GM23338 (cell line): Measurements from ENCODE around the gene PRSS27. TPM values are rescaled to one million over a fixed set of nuclear protein-coding genes. Genes with fewer than 3 reads are reported as not detected.

Experiments used
- ATAC-seq: fragments of 200-7000 bp; cut with Tn5 transposase; 3 replicates; pipeline ENCODE4 v1.9.1; 2020
- DNase-seq: peaks from one replicate; pipeline ENCODE4 v3.0.0-alpha.2; 2015; ENCODE audit warnings: low spot score
- H2AFZ ChIP-seq: fragments of 200-600 bp; sonication (generic); 2 replicates; pipeline ENCODE4 v1.8.0; 2016; ENCODE audit warnings: antibody characterized with exemption, mild to moderate bottlenecking, moderate library complexity
- H3F3A ChIP-seq: fragments of 200-600 bp; sonication (generic); replicated peaks from 2 replicates; pipeline ENCODE4 v1.8.0; 2017; ENCODE audit warnings: antibody characterized with exemption, mixed run types, low read depth
- H3K27ac ChIP-seq: fragments of 200-600 bp; sonication (generic); 2 replicates; pipeline ENCODE4 v1.6.1; 2016; ENCODE audit warnings: low read depth
- H3K27me3 ChIP-seq: fragments of 200-600 bp; sonication (generic); 2 replicates; pipeline ENCODE4 v1.8.0; 2016; ENCODE audit warnings: mild to moderate bottlenecking, mixed run types, moderate library complexity; ENCODE audit not compliant: insufficient read depth
- H3K36me3 ChIP-seq: fragments of 200-600 bp; sonication (generic); 2 replicates; pipeline ENCODE4 v1.8.0; 2016; ENCODE audit warnings: mild to moderate bottlenecking; ENCODE audit not compliant: insufficient read depth
- H3K4me1 ChIP-seq: fragments of 200-600 bp; sonication (generic); 2 replicates; pipeline ENCODE4 v1.8.0; 2016; ENCODE audit warnings: mild to moderate bottlenecking, moderate library complexity; ENCODE audit not compliant: insufficient read depth
- H3K4me2 ChIP-seq: fragments of 200-600 bp; sonication (generic); 2 replicates; pipeline ENCODE4 v1.7.1; 2017; ENCODE audit warnings: mixed run types
- H3K4me3 ChIP-seq: fragments of 200-600 bp; sonication (generic); 2 replicates; pipeline ENCODE4 v1.6.1; 2016; ENCODE audit warnings: mixed run types
- H3K79me2 ChIP-seq: fragments of 200-600 bp; sonication (generic); replicated peaks from 2 replicates; pipeline ENCODE4 v1.8.0; 2017; ENCODE audit warnings: mild to moderate bottlenecking; ENCODE audit not compliant: insufficient read depth
- H3K9me2 ChIP-seq: fragments of 200-600 bp; sonication (generic); 2 replicates; pipeline ENCODE4 v1.8.0; 2017; ENCODE audit not compliant: insufficient read depth
- H4K20me1 ChIP-seq: fragments of 200-600 bp; sonication (generic); replicated peaks from 2 replicates; pipeline ENCODE4 v1.8.0; 2017; ENCODE audit warnings: mild to moderate bottlenecking; ENCODE audit not compliant: insufficient read depth
- H3K27ac Mint-ChIP-seq: 2 replicates; pipeline ENCODE4 v1.8.0; 2020; ENCODE audit warnings: inconsistent platforms, mild to moderate bottlenecking, moderate library complexity, mixed read lengths
- H3K27me3 Mint-ChIP-seq: 3 replicates; pipeline ENCODE4 v1.8.0; 2022; ENCODE audit warnings: low read depth, mild to moderate bottlenecking, moderate library complexity, mixed read lengths, inconsistent platforms; ENCODE audit not compliant: insufficient read depth, poor library complexity
- H3K36me3 Mint-ChIP-seq: 3 replicates; pipeline ENCODE4 v1.8.0; 2021; ENCODE audit warnings: low read depth, mild to moderate bottlenecking, inconsistent platforms, moderate library complexity, mixed read lengths
- H3K4me1 Mint-ChIP-seq: 3 replicates; pipeline ENCODE4 v1.8.0; 2020; ENCODE audit warnings: mild to moderate bottlenecking, inconsistent platforms, mixed read lengths
- H3K4me3 Mint-ChIP-seq: 3 replicates; pipeline ENCODE4 v1.8.0; 2021; ENCODE audit warnings: moderate library complexity, mild to moderate bottlenecking, inconsistent platforms, mixed read lengths
- H3K9me3 Mint-ChIP-seq: 3 replicates; pipeline ENCODE4 v1.8.0; 2020; ENCODE audit warnings: moderate library complexity, mild to moderate bottlenecking, inconsistent platforms, mixed read lengths
- CREB1 ChIP-seq: fragments of 250-450 bp; sonication (Bioruptor Pico); IDR thresholded peaks from 2 replicates; pipeline ENCODE4 v1.5.0; 2020; ENCODE audit warnings: low read depth, mild to moderate bottlenecking, moderate library complexity
- EZH2 ChIP-seq: fragments of 200-600 bp; sonication (generic); IDR thresholded peaks from one replicate; pipeline ENCODE4 v1.8.0; 2017; ENCODE audit warnings: antibody characterized with exemption, mild to moderate bottlenecking, low read depth; ENCODE audit not compliant: unreplicated experiment
- EZH2phosphoT487 ChIP-seq: fragments of 200-600 bp; sonication (generic); IDR thresholded peaks from one replicate; pipeline ENCODE4 v1.8.1; 2018; ENCODE audit warnings: antibody characterized with exemption; ENCODE audit not compliant: unreplicated experiment
- JUNB ChIP-seq: IDR thresholded peaks from one replicate; pipeline ENCODE4 v1.6.1; 2016; ENCODE audit warnings: antibody characterized with exemption; ENCODE audit not compliant: unreplicated experiment
- NANOG ChIP-seq: IDR thresholded peaks from 2 replicates; pipeline ENCODE4 v1.6.1; 2016; ENCODE audit warnings: antibody characterized with exemption, borderline replicate concordance
- POLR2AphosphoS5 ChIP-seq: IDR thresholded peaks from 2 replicates; pipeline ENCODE4 v1.6.1; 2016; ENCODE audit warnings: antibody characterized with exemption, low read depth
- STAT1 ChIP-seq: IDR thresholded peaks from one replicate; pipeline ENCODE4 v1.6.1; 2016; ENCODE audit warnings: antibody characterized with exemption; ENCODE audit not compliant: unreplicated experiment
- ZNF331 ChIP-seq: fragments of 250-450 bp; sonication (Bioruptor Pico); IDR thresholded peaks from 2 replicates; pipeline ENCODE4 v1.5.0; 2020; ENCODE audit warnings: low read depth, mild to moderate bottlenecking, moderate library complexity
- polyA plus RNA-seq: library from polyadenylated mRNA; unstranded; fragments of >200 nt; fragmentation: Nextera tagmentation; extraction: Ambion mirVana; gene quantifications from 2 replicates; pipeline ENCODE4 v1.2.1, GENCODE V29; 2016
- total RNA-seq: library from RNA; depleted of rRNA; stranded (reverse); fragments of >200 nt; shearing (Covaris generic); gene quantifications from 2 replicates; pipeline ENCODE4 v1.2.3, GENCODE V29; 2014
- TF ChIP-seq, protein P1 (sequence below): IDR thresholded peaks from 2 replicates; pipeline ENCODE4 v1.6.1; 2016; ENCODE audit warnings: antibody characterized with exemption
- TF ChIP-seq, protein P2 (sequence below): IDR thresholded peaks from one replicate; pipeline ENCODE4 v1.6.1; 2018; ENCODE audit warnings: antibody characterized with exemption; ENCODE audit not compliant: unreplicated experiment
- TF ChIP-seq, protein P3 (sequence below): fragments of 250-450 bp; sonication (Bioruptor Pico); IDR thresholded peaks from 2 replicates; pipeline ENCODE4 v1.5.0; 2020; ENCODE audit warnings: mild to moderate bottlenecking, moderate library complexity

PRSS27 gene
- total and polyA plus RNA-seq, 2 experiments from 2014 or later = 0.73 to 1.6 TPM

DNA sequence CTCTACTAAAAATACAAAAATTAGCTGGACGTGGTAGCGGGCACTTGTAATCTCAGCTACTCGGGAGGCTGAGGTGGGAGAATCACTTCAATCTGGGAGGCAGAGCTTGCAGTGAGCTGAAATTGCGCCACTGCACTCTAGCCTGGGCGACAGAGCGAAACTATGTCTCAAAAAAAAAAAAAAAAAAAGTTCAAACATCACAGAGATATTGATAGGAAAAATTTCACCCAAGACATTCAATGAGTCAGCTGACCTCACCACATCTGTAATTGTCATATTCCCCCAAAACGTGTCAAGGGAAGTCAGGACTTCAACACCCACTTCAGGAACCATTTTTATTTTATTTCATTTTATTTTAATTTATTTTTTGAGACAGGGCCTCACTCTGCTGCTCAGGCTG, 8.0 kb upstream of the PRSS27 start (continued):
- TF ChIP-seq EZH2 (no peak), CREB1 (CRISPR knock-in tag) (no peak), ZNF331 (CRISPR knock-in tag) (no peak), NANOG (no peak), STAT1 (no peak), POLR2AphosphoS5 (no peak), JUNB (no peak)
- TF ChIP-seq, protein P1, sequence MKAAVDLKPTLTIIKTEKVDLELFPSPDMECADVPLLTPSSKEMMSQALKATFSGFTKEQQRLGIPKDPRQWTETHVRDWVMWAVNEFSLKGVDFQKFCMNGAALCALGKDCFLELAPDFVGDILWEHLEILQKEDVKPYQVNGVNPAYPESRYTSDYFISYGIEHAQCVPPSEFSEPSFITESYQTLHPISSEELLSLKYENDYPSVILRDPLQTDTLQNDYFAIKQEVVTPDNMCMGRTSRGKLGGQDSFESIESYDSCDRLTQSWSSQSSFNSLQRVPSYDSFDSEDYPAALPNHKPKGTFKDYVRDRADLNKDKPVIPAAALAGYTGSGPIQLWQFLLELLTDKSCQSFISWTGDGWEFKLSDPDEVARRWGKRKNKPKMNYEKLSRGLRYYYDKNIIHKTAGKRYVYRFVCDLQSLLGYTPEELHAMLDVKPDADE = no peak
- TF ChIP-seq, protein P2, sequence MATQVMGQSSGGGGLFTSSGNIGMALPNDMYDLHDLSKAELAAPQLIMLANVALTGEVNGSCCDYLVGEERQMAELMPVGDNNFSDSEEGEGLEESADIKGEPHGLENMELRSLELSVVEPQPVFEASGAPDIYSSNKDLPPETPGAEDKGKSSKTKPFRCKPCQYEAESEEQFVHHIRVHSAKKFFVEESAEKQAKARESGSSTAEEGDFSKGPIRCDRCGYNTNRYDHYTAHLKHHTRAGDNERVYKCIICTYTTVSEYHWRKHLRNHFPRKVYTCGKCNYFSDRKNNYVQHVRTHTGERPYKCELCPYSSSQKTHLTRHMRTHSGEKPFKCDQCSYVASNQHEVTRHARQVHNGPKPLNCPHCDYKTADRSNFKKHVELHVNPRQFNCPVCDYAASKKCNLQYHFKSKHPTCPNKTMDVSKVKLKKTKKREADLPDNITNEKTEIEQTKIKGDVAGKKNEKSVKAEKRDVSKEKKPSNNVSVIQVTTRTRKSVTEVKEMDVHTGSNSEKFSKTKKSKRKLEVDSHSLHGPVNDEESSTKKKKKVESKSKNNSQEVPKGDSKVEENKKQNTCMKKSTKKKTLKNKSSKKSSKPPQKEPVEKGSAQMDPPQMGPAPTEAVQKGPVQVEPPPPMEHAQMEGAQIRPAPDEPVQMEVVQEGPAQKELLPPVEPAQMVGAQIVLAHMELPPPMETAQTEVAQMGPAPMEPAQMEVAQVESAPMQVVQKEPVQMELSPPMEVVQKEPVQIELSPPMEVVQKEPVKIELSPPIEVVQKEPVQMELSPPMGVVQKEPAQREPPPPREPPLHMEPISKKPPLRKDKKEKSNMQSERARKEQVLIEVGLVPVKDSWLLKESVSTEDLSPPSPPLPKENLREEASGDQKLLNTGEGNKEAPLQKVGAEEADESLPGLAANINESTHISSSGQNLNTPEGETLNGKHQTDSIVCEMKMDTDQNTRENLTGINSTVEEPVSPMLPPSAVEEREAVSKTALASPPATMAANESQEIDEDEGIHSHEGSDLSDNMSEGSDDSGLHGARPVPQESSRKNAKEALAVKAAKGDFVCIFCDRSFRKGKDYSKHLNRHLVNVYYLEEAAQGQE = no peak

DNA sequence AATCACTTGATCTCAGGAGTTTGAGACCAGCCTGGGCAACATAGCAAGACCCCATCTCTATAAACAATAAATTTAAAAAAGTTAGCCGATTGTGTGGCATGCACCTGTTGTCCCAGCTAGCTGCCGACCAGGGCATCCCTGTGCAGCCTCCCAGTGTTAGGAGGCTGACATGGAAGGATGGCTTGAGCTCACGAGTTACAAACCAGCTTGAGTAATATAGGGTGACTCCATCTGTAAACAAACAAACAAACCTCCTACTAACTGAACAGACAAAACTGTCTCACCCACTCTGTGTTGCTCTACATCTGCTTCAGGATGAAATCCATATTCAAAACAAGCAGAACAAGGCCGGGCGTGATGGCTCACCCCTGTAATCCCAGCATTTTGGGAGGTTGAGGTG, 6.9 kb upstream of the PRSS27 start:
- Histone ChIP-seq H3K9me2 (no peaks in the 10 kb centered on the region), H4K20me1 (no peaks in the 10 kb centered on the region), H3K27ac (no peak overlapping the region), H2AFZ (no peak overlapping the region), H3K4me3 (no peak overlapping the region), H3K4me1 (no peaks in the 10 kb centered on the region), H3K36me3 (no peaks in the 10 kb centered on the region), H3F3A (peaks cover 4% of the 10 kb centered on the region; the same call in 1 of the 2 replicates), H3K27me3 (no peaks in the 10 kb centered on the region), H3K79me2 (no peaks in the 10 kb centered on the region), H3K4me2 (no peak overlapping the region)
- Mint-ChIP-seq H3K4me3 (no peak overlapping the region), H3K27me3 (peaks cover 5% of the 10 kb centered on the region), H3K9me3 (no peaks in the 10 kb centered on the region), H3K4me1 (peaks cover 2% of the 10 kb centered on the region; the same call in 1 of the 3 replicates), H3K36me3 (no peaks in the 10 kb centered on the region), H3K27ac (no peak overlapping the region)
- DNase-seq (no peak), ATAC-seq (no peak)
- TF ChIP-seq EZH2phosphoT487 = no peak
- no peak for TF ChIP-seq POLR2AphosphoS5
- no peak for TF ChIP-seq NANOG
- TF ChIP-seq, protein P2 = no peak
- TF ChIP-seq STAT1 = no peak
- TF ChIP-seq CREB1 (CRISPR knock-in tag) = no peak
- TF ChIP-seq, protein P3, sequence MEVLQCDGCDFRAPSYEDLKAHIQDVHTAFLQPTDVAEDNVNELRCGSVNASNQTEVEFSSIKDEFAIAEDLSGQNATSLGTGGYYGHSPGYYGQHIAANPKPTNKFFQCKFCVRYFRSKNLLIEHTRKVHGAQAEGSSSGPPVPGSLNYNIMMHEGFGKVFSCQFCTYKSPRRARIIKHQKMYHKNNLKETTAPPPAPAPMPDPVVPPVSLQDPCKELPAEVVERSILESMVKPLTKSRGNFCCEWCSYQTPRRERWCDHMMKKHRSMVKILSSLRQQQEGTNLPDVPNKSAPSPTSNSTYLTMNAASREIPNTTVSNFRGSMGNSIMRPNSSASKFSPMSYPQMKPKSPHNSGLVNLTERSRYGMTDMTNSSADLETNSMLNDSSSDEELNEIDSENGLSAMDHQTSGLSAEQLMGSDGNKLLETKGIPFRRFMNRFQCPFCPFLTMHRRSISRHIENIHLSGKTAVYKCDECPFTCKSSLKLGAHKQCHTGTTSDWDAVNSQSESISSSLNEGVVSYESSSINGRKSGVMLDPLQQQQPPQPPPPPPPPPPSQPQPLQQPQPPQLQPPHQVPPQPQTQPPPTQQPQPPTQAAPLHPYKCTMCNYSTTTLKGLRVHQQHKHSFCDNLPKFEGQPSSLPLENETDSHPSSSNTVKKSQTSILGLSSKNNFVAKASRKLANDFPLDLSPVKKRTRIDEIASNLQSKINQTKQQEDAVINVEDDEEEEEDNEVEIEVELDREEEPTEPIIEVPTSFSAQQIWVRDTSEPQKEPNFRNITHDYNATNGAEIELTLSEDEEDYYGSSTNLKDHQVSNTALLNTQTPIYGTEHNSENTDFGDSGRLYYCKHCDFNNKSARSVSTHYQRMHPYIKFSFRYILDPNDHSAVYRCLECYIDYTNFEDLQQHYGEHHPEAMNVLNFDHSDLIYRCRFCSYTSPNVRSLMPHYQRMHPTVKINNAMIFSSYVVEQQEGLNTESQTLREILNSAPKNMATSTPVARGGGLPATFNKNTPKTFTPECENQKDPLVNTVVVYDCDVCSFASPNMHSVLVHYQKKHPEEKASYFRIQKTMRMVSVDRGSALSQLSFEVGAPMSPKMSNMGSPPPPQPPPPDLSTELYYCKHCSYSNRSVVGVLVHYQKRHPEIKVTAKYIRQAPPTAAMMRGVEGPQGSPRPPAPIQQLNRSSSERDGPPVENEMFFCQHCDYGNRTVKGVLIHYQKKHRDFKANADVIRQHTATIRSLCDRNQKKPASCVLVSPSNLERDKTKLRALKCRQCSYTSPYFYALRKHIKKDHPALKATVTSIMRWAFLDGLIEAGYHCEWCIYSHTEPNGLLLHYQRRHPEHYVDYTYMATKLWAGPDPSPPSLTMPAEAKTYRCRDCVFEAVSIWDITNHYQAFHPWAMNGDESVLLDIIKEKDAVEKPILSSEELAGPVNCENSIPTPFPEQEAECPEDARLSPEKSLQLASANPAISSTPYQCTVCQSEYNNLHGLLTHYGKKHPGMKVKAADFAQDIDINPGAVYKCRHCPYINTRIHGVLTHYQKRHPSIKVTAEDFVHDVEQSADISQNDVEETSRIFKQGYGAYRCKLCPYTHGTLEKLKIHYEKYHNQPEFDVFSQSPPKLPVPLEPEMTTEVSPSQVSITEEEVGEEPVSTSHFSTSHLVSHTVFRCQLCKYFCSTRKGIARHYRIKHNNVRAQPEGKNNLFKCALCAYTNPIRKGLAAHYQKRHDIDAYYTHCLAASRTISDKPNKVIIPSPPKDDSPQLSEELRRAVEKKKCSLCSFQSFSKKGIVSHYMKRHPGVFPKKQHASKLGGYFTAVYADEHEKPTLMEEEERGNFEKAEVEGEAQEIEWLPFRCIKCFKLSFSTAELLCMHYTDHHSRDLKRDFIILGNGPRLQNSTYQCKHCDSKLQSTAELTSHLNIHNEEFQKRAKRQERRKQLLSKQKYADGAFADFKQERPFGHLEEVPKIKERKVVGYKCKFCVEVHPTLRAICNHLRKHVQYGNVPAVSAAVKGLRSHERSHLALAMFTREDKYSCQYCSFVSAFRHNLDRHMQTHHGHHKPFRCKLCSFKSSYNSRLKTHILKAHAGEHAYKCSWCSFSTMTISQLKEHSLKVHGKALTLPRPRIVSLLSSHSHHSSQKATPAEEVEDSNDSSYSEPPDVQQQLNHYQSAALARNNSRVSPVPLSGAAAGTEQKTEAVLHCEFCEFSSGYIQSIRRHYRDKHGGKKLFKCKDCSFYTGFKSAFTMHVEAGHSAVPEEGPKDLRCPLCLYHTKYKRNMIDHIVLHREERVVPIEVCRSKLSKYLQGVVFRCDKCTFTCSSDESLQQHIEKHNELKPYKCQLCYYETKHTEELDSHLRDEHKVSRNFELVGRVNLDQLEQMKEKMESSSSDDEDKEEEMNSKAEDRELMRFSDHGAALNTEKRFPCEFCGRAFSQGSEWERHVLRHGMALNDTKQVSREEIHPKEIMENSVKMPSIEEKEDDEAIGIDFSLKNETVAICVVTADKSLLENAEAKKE (CRISPR knock-in tag) = no peak
